Smooth muscle cell (in vitro differentiated cells): ENCODE results near the gene NOTCH2. TPM values are rescaled to one million over a fixed set of nuclear protein-coding genes. Genes with fewer than 3 reads are reported as not detected.

Source experiments
- DNase-seq: peaks from one replicate; lab custom pipeline; 2025; ENCODE audit not compliant: unreplicated experiment; lab: John Stamatoyannopoulos, UW
- H2AFZ ChIP-seq: fragments of 200-600 bp; sonication (generic); 2 replicates; pipeline ENCODE4 v1.6.0; 2016; ENCODE audit warnings: antibody characterized with exemption, low read depth, mild to moderate bottlenecking
- H3F3A ChIP-seq: fragments of 200-600 bp; sonication (generic); 2 replicates; pipeline ENCODE4 v1.6.0; 2017; ENCODE audit warnings: antibody characterized with exemption, low read depth
- H3K27ac ChIP-seq: fragments of 200-600 bp; sonication (generic); 2 replicates; pipeline ENCODE4 v1.5.1; 2016; ENCODE audit warnings: low read depth, mild to moderate bottlenecking
- H3K27me3 ChIP-seq: fragments of 200-600 bp; sonication (generic); 2 replicates; pipeline ENCODE4 v1.6.1; 2016; ENCODE audit warnings: low read depth, mild to moderate bottlenecking
- H3K36me3 ChIP-seq: fragments of 200-600 bp; sonication (generic); 2 replicates; pipeline ENCODE4 v1.5.1; 2016; ENCODE audit warnings: low read depth
- H3K4me1 ChIP-seq: fragments of 200-600 bp; sonication (generic); 2 replicates; pipeline ENCODE4 v1.5.1; 2016; ENCODE audit warnings: low read depth
- H3K4me2 ChIP-seq: fragments of 200-600 bp; sonication (generic); 2 replicates; pipeline ENCODE4 v1.6.0; 2016; ENCODE audit warnings: mild to moderate bottlenecking
- H3K4me3 ChIP-seq: fragments of 200-600 bp; sonication (generic); 2 replicates; pipeline ENCODE4 v1.5.1; 2016; ENCODE audit warnings: mild to moderate bottlenecking
- H3K79me2 ChIP-seq: fragments of 200-600 bp; sonication (generic); 2 replicates; pipeline ENCODE4 v1.6.0; 2016; ENCODE audit warnings: low read depth, mild to moderate bottlenecking
- H3K9ac ChIP-seq: fragments of 200-600 bp; sonication (generic); 2 replicates; pipeline ENCODE4 v1.6.0; 2016; ENCODE audit warnings: low read depth
- H3K9me3 ChIP-seq: fragments of 200-600 bp; sonication (generic); replicated peaks from 2 replicates; pipeline ENCODE4 v1.5.1; 2016; ENCODE audit warnings: low read depth
- H4K20me1 ChIP-seq: fragments of 200-600 bp; sonication (generic); 2 replicates; pipeline ENCODE4 v1.6.0; 2016; ENCODE audit warnings: low read depth
- WGBS: methylation state at CpG from one replicate; pipeline ENCODE4 v1.1.7; 2016; ENCODE audit warnings: low lambda C conversion rate; 5-methylcytosine and 5-hydroxymethylcytosine counted together
- polyA plus RNA-seq: library from polyadenylated mRNA; unstranded; fragments of >200 nt; fragmentation: Nextera tagmentation; extraction: Ambion mirVana; gene quantifications from 2 replicates; pipeline ENCODE4 v1.2.1, GENCODE V29; 2016
- total RNA-seq: library from RNA; depleted of rRNA; stranded (reverse); fragments of >200 nt; gene quantifications from 2 replicates; pipeline ENCODE4 v1.2.3, GENCODE V29; 2014
- TF ChIP-seq, protein P1 (sequence below): fragments of 200-600 bp; sonication (generic); IDR thresholded peaks from 2 replicates; pipeline ENCODE4 v1.5.1; 2017; ENCODE audit warnings: borderline replicate concordance, mild to moderate bottlenecking, antibody characterized with exemption; ENCODE audit not compliant: insufficient read depth, poor library complexity, severe bottlenecking

Gene NOTCH2
- total and polyA plus RNA-seq, 2 experiments from 2014 or later: 50.3 to 133 TPM

DNA sequence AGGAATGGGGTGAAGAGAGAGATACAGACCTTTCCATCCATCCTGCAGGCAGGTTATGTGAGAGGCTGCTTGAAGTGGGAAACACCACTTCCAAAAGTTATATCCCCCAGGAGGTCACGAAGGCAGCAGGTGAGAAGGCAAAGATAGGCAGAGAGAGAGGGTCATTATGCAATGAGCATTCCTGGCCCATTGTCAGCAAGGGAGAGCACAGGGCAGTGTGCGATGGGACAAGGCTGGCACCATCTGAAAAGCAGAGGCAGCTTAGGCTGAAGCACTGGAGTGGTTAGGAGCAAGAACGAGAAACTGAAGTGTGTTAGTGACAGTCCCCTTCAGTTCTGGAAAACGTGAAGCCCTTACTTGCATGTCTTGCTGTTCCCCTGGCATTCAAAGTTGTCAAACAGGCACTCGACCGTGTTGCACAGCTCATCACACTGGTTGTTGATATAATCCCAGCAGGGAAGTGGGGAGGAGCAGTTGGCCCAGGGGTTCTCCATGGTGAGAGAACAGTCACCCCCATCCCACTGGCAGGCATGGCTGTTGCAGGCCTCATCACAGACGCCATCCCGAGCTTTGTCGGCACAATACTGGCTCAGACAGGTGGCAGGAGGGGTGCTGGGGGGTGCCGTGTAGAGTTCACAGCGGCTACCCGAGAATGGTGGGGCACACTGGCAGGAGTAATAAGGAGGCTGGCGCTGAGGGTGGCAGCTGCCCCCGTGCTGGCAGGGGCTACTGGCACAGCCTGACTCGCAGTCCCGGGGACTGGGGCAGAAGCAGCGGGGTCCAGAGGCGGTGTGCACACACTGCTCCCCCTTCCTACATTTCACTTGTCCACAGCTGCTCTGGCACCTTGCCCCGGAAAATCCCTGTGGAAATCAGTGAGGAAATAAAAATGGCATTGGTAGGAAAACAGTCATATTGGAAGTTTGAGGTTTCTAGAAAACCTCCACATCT is 144.2 kb downstream of the NOTCH2 start:
- Histone ChIP-seq H3K36me3 (peaks cover 26% of the 10 kb centered on the region), H4K20me1 (peaks cover 6% of the 10 kb centered on the region), H3F3A (no peaks in the 10 kb centered on the region), H3K9me3 (no peaks in the 10 kb centered on the region), H3K4me2 (no peak overlapping the region), H3K79me2 (no peaks in the 10 kb centered on the region), H3K9ac (no peak overlapping the region), H2AFZ (no peak overlapping the region), H3K27me3 (no peaks in the 10 kb centered on the region), H3K4me3 (no peak overlapping the region), H3K4me1 (no peaks in the 10 kb centered on the region), H3K27ac (no peak overlapping the region)
- DNase-seq: no peak
- TF ChIP-seq, protein P1, sequence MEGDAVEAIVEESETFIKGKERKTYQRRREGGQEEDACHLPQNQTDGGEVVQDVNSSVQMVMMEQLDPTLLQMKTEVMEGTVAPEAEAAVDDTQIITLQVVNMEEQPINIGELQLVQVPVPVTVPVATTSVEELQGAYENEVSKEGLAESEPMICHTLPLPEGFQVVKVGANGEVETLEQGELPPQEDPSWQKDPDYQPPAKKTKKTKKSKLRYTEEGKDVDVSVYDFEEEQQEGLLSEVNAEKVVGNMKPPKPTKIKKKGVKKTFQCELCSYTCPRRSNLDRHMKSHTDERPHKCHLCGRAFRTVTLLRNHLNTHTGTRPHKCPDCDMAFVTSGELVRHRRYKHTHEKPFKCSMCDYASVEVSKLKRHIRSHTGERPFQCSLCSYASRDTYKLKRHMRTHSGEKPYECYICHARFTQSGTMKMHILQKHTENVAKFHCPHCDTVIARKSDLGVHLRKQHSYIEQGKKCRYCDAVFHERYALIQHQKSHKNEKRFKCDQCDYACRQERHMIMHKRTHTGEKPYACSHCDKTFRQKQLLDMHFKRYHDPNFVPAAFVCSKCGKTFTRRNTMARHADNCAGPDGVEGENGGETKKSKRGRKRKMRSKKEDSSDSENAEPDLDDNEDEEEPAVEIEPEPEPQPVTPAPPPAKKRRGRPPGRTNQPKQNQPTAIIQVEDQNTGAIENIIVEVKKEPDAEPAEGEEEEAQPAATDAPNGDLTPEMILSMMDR: no peak
- WGBS: 96% methylated on average over 19 of the region's 19 CpGs

DNA sequence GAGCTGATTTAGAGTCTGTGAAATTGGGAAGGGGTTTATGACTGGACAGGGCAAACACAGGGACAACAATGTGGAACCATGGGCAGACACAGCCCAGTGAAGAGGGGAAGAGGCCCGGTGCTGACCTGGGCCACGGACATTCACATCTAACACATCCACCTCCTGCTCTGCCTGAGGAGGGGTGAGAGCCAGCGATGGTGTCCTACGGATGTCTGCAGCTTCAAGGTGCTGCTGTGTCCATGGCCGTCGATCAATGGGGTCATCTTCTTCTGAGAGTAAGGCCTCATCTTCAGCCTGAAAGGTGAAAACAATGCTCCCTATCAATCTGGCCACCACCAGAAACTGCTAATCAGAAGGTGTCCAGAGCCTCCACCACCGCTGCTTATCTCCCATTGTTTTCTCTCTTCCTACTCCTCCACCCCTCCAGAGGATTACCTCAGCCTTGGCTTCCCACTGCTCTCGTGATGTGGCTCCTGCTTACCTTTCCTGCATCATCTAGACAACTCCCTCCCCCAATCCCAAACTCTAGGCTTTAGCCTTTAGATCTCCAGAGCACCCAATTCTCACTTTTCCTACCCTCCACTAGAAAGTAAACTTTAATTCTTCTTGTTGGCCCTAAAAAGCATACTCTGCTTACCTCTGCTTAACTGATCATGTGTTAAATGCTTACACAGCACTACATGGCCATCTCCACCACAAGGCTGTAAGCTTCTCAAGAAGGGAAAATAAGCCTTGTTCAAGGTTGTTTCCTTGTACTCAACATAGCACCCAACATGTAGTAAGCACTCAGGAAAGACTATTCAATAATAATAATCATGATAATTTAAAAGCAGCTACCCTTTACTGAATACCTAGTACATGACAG is 149.1 kb downstream of the NOTCH2 start:
- Histone ChIP-seq H4K20me1 (no peaks in the 10 kb centered on the region), H3K4me3 (no peak overlapping the region), H3K27me3 (no peaks in the 10 kb centered on the region), H3K36me3 (peaks cover 43% of the 10 kb centered on the region), H3F3A (no peaks in the 10 kb centered on the region), H2AFZ (no peak overlapping the region), H3K4me2 (no peak overlapping the region), H3K79me2 (no peaks in the 10 kb centered on the region), H3K4me1 (no peaks in the 10 kb centered on the region), H3K9ac (no peak overlapping the region), H3K9me3 (no peaks in the 10 kb centered on the region), H3K27ac (no peak overlapping the region)
- 96% methylated on average over 8 of the region's 8 CpGs for WGBS
- no peak for DNase-seq
- TF ChIP-seq, protein P1: no peak

DNA sequence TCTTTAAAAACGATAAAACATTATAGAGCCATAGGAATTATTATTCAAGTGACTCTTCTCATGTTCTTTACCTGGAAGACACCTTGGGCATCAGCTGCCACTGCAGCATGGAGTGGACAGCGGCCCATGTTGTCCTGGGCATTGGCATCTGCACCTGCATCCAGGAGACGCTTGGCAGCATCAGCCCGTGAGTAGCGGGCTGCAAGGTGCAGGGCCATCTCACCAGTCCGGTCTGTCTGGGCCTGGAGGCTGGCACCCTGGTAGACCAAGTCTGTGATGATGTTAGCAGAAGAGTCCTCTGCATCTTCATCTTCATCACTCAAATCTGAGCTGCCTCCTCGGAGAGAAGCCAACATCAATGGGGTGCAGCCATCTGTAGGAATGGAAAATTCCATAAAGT is 150.2 kb downstream of the NOTCH2 start:
- no peak for DNase-seq
- Histone ChIP-seq H2AFZ (no peak overlapping the region), H3F3A (no peaks in the 10 kb centered on the region), H3K9ac (no peak overlapping the region), H3K4me3 (no peak overlapping the region), H3K9me3 (no peaks in the 10 kb centered on the region), H3K27ac (no peak overlapping the region), H3K36me3 (peaks cover 40% of the 10 kb centered on the region), H3K4me2 (no peak overlapping the region), H3K4me1 (no peaks in the 10 kb centered on the region), H3K27me3 (no peaks in the 10 kb centered on the region), H4K20me1 (no peaks in the 10 kb centered on the region), H3K79me2 (no peaks in the 10 kb centered on the region)
- 95% methylated on average over 7 of the region's 7 CpGs for WGBS
- TF ChIP-seq, protein P1: no peak
